ENCODE measurements around the gene CKS1B. TPM values are rescaled to one million over a fixed set of nuclear protein-coding genes. Genes with fewer than 3 reads are reported as not detected.
A peak's percentile ranks its signal among the peaks of the same experiment; 100 is the strongest.

The CKS1B gene
- total and polyA plus RNA-seq, 9 of the 15 experiments (the other 6 are each of a cell fraction or from before 2014, with no cell fraction given): 215 to 1,103 (median 460) TPM

- TF ChIP-seq NONO (IDR thresholded peaks at IDR 0.05; ENCODE audit: low read depth in 2 of 2, low read length in 1 of 2): no peak
- TF ChIP-seq ELK1 (CRISPR knock-in tag; IDR thresholded peaks at IDR 0.05): no peak
- TF ChIP-seq FOS (IDR thresholded peaks at IDR 0.05; ENCODE audit: extremely low read depth, insufficient read length): peak; percentile 97
- TF ChIP-seq TCF15 (CRISPR knock-in tag; IDR thresholded peaks at IDR 0.05): no peak
- TF ChIP-seq PHF8 (IDR thresholded peaks at IDR 0.05; ENCODE audit: borderline replicate concordance, low read length): peak; percentile 86
- TF ChIP-seq U2AF2 (optimal IDR thresholded peaks at IDR 0.05; ENCODE audit: low read depth, low read length): no peak
- TF ChIP-seq RFX5 (IDR thresholded peaks at IDR 0.05; ENCODE audit: low read depth, low read length): no peak
- TF ChIP-seq SMARCE1 (IDR thresholded peaks at IDR 0.05): no peak
- TF ChIP-seq SIX5 (IDR thresholded peaks at IDR 0.05; ENCODE audit: borderline replicate concordance in 1 of 2, insufficient read depth in 1 of 2, low read depth in 1 of 2, low read length in 2 of 2): no peak
- no peak for TF ChIP-seq ZNF695 (CRISPR knock-in tag; IDR thresholded peaks at IDR 0.05)
- no peak; the same call in 1 of the 2 replicates for TF ChIP-seq ZNF263 (CRISPR knock-in tag; IDR thresholded peaks at IDR 0.05; ENCODE audit: borderline replicate concordance)
- TF ChIP-seq ZNF165 (CRISPR knock-in tag; IDR thresholded peaks at IDR 0.05; ENCODE audit: borderline replicate concordance): no peak
- TF ChIP-seq ARID3B (CRISPR knock-in tag; IDR thresholded peaks at IDR 0.05; ENCODE audit: borderline replicate concordance): no peak
- peak; percentile 64 for TF ChIP-seq SP2 (IDR thresholded peaks at IDR 0.05; ENCODE audit: extremely low read depth, low read depth, low read length, poor library complexity, severe bottlenecking)
- peak; percentile 77; the same call in 1 of the 2 replicates for TF ChIP-seq FOXP1 (CRISPR knock-in tag; IDR thresholded peaks at IDR 0.05)
- peak; percentile 62; the same call in 1 of the 2 replicates for TF ChIP-seq TAF7 (tag; IDR thresholded peaks at IDR 0.05)
- TF ChIP-seq PML (IDR thresholded peaks at IDR 0.05; ENCODE audit: low read length): peak; percentile 81; the same call in 1 of the 2 replicates
- TF ChIP-seq SRSF7 (optimal IDR thresholded peaks at IDR 0.05; ENCODE audit: low read depth, low read length): no peak
- TF ChIP-seq MEF2A (IDR thresholded peaks at IDR 0.05; ENCODE audit: control insufficient read depth, low read depth, low read length): no peak
These were observed at the start of gene CKS1B (continued) for GRCh38 chr1:154974102-154974807.
